Osteocyte (in vitro differentiated cells): ENCODE results near the gene SH3D21. TPM values are rescaled to one million over a fixed set of nuclear protein-coding genes. Genes with fewer than 3 reads are reported as not detected.
A peak's percentile ranks its signal among the peaks of the same experiment; 100 is the strongest.

Source experiments
- DNase-seq: peaks from one replicate; pipeline ENCODE4 v3.0.0; 2021; ENCODE audit warnings: mixed read lengths; ENCODE audit not compliant: unreplicated experiment; ENCODE audit errors: extremely low spot score
- H3K27ac Mint-ChIP-seq: one replicate; pipeline ENCODE4 v1.8.0; 2021; ENCODE audit warnings: mild to moderate bottlenecking, mixed read lengths; ENCODE audit not compliant: unreplicated experiment
- H3K27me3 Mint-ChIP-seq: one replicate; pipeline ENCODE4 v1.8.0; 2021; ENCODE audit warnings: mixed read lengths; ENCODE audit not compliant: unreplicated experiment
- H3K36me3 Mint-ChIP-seq: one replicate; pipeline ENCODE4 v1.8.0; 2021; ENCODE audit warnings: mixed read lengths; ENCODE audit not compliant: unreplicated experiment
- H3K4me1 Mint-ChIP-seq: one replicate; pipeline ENCODE4 v1.8.0; 2021; ENCODE audit warnings: mixed read lengths; ENCODE audit not compliant: unreplicated experiment
- H3K4me3 Mint-ChIP-seq: one replicate; pipeline ENCODE4 v1.8.0; 2021; ENCODE audit warnings: mild to moderate bottlenecking, moderate library complexity, mixed read lengths; ENCODE audit not compliant: unreplicated experiment
- H3K9me3 Mint-ChIP-seq: one replicate; pipeline ENCODE4 v1.8.0; 2021; ENCODE audit warnings: mixed read lengths; ENCODE audit not compliant: unreplicated experiment
- total RNA-seq: library from RNA; stranded (reverse); gene quantifications from 2 replicates; pipeline ENCODE4 v1.2.1, GENCODE V29; 2021
- TF ChIP-seq, protein P1 (sequence below): fragments of 200-600 bp; sonication (generic); IDR thresholded peaks from 2 replicates; pipeline ENCODE4 v1.5.0; 2021; ENCODE audit warnings: antibody characterized with exemption, mild to moderate bottlenecking, moderate library complexity

The SH3D21 gene
- total RNA-seq, 1 donor from 2014 or later: 6.4 TPM

DNA sequence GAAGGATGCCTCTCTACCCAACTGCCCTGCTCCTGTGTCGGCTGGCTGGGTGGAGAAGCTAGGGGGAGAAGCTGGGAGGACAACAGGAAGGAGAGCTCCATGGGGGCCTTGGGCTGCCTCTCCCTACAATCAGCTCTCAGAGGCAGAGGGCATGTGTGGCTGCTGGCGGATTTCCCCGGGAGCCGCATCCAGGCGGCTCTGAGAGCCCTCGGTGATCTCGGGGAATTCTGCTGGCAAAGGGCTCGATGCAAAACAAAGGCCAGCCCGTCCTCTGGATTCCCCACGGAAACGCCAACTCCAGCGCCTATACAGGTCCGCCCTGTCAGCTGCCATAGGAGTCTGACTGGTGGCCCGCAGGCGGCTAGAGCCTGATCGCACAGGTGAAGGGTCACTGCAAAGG, 43.7 kb downstream of the SH3D21 start:
- TF ChIP-seq, protein P1, sequence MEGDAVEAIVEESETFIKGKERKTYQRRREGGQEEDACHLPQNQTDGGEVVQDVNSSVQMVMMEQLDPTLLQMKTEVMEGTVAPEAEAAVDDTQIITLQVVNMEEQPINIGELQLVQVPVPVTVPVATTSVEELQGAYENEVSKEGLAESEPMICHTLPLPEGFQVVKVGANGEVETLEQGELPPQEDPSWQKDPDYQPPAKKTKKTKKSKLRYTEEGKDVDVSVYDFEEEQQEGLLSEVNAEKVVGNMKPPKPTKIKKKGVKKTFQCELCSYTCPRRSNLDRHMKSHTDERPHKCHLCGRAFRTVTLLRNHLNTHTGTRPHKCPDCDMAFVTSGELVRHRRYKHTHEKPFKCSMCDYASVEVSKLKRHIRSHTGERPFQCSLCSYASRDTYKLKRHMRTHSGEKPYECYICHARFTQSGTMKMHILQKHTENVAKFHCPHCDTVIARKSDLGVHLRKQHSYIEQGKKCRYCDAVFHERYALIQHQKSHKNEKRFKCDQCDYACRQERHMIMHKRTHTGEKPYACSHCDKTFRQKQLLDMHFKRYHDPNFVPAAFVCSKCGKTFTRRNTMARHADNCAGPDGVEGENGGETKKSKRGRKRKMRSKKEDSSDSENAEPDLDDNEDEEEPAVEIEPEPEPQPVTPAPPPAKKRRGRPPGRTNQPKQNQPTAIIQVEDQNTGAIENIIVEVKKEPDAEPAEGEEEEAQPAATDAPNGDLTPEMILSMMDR: no peak
- H3K4me1 Mint-ChIP-seq: peaks cover 51% of the 10 kb centered on the region
- no peaks in the 10 kb centered on the region for H3K9me3 Mint-ChIP-seq
- peaks cover 23% of the 10 kb centered on the region for H3K36me3 Mint-ChIP-seq
- peak overlapping the region; percentile 99 for H3K27ac Mint-ChIP-seq
- H3K4me3 Mint-ChIP-seq: no peak overlapping the region
- H3K27me3 Mint-ChIP-seq: no peaks in the 10 kb centered on the region
- DNase-seq: no peak

DNA sequence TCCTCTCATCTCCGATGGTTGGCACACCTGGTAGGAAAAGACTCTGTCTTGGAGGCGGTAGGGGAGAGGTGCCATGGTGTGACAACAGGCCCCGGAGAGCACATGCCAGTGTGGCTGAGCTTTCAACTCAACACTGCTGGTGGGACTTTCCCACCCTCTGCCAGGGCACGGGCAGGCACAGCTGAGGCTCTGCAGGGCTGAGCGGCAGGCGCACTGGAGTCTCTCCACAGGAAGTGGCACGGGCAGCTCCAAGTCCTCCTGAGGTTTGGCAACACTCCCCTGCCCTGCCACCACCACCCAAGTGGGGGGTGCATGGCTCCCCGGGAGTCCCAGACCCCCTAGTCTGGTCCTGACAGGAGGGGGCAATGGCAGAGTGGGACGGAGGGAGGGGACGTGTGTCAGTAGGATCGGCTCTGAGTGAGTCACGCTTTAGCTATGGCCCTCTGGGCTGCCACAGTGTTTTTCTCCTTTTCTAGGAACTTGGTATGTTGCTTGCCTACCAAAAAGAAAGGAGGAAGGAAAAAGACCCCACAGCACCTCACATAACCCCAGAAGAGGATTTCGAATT, 44.6 kb downstream of the SH3D21 start:
- H3K36me3 Mint-ChIP-seq: peaks cover 29% of the 10 kb centered on the region
- peaks cover 51% of the 10 kb centered on the region for H3K4me1 Mint-ChIP-seq
- TF ChIP-seq, protein P1: no peak
- peak overlapping the region; percentile 99 for H3K27ac Mint-ChIP-seq
- H3K9me3 Mint-ChIP-seq: no peaks in the 10 kb centered on the region
- peak; percentile 88 for DNase-seq
- H3K4me3 Mint-ChIP-seq: peak overlapping the region; percentile 44
- H3K27me3 Mint-ChIP-seq: no peaks in the 10 kb centered on the region

- DNase-seq: no peak
Measured at GRCh38 chr1:36351227-36351977, 45.2 kb downstream of the SH3D21 start.

GRCh38 chr1:36352125-36352909, 46.1 kb downstream of the SH3D21 start:
- Mint-ChIP-seq H3K36me3 (peaks cover 23% of the 10 kb centered on the region), H3K4me1 (peaks cover 51% of the 10 kb centered on the region), H3K9me3 (no peaks in the 10 kb centered on the region), H3K27ac (peak overlapping the region; percentile 99), H3K27me3 (no peaks in the 10 kb centered on the region), H3K4me3 (peak overlapping the region; percentile 51)
- DNase-seq: no peak
- TF ChIP-seq, protein P1: peak; percentile 14

More at GRCh38 chr1:36351227-36351977, 45.2 kb downstream of the SH3D21 start:
- Mint-ChIP-seq H3K27me3 (no peaks in the 10 kb centered on the region), H3K27ac (peak overlapping the region; percentile 99), H3K4me1 (peaks cover 51% of the 10 kb centered on the region), H3K36me3 (peaks cover 26% of the 10 kb centered on the region), H3K4me3 (peak overlapping the region; percentile 53), H3K9me3 (no peaks in the 10 kb centered on the region)
- TF ChIP-seq, protein P1: peak; percentile 44
